ENCODE results near the gene PTPRD. TPM values are rescaled to one million over a fixed set of nuclear protein-coding genes. Genes with fewer than 3 reads are reported as not detected.

PTPRD gene
- total RNA-seq, 1 experiment from 2014 or later, result 32.5 TPM

DNA sequence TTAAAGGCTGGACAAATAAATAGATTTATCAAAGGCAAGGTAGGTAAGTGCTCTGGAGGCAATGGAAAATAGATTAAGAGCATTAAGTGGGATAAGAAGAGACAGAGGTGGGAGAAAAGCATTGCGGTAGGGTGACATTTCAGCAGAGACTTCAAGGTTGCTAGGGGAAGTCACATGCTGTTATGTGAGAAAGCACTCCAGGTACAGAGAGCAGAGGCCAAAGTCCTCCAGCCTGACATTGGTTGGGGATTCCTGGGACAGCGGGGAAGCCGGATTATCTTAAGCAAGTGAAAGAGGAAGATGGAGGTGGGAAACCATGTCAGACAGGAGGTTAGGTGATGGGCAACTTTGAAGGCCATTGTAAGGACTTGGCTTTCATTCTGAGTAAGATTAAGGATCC, 1222.9 kb downstream of the PTPRD start:
- Histone ChIP-seq H2AK5ac (ENCODE audit: insufficient read length, low read length) (no peak overlapping the region), H4K8ac (replicated peaks; ENCODE audit: insufficient read length, low read depth, low read length) (no peak overlapping the region), H3K27ac (ENCODE audit: insufficient read length, low read depth, low read length) (no peak overlapping the region), H3K56ac (ENCODE audit: insufficient read length, low read depth, low read length) (no peak overlapping the region), H3K9ac (ENCODE audit: extremely low read depth, insufficient read length, low read length) (no peak overlapping the region), H3K4ac (ENCODE audit: low read depth, low read length) (no peak overlapping the region), H2BK120ac (ENCODE audit: low read depth, low read length, poor library complexity, severe bottlenecking) (no peak overlapping the region), H3K27me3 (ENCODE audit: insufficient read depth, low read length) (no peaks in the 10 kb centered on the region), H2BK5ac (ENCODE audit: insufficient read length, low read length) (no peak overlapping the region), H2BK20ac (ENCODE audit: low read depth, low read length, poor library complexity, severe bottlenecking) (no peak overlapping the region), H2AFZ (ENCODE audit: low read length) (no peak overlapping the region), H3K4me1 (ENCODE audit: insufficient read depth, low read length) (no peaks in the 10 kb centered on the region), H2BK15ac (ENCODE audit: low read depth, low read length) (no peak overlapping the region), H2BK12ac (ENCODE audit: insufficient read length, low read depth, low read length) (no peak overlapping the region), H3K79me1 (ENCODE audit: insufficient read depth, low read depth, low read length, poor library complexity, severe bottlenecking) (no peaks in the 10 kb centered on the region), H4K20me1 (ENCODE audit: control insufficient read depth, insufficient read depth, insufficient read length) (no peaks in the 10 kb centered on the region), H3K23me2 (ENCODE audit: insufficient read length, low read depth, low read length, poor library complexity, severe bottlenecking) (no peaks in the 10 kb centered on the region), H3K4me2 (ENCODE audit: insufficient read depth, insufficient read length, low read length) (no peak overlapping the region), H3K14ac (ENCODE audit: insufficient read depth, low read length) (no peak overlapping the region), H4K5ac (ENCODE audit: insufficient read length, low read depth, low read length) (no peak overlapping the region), H3K18ac (ENCODE audit: insufficient read length, low read depth, low read length) (no peak overlapping the region), H3K23ac (ENCODE audit: insufficient read length, low read depth, low read length) (no peak overlapping the region), H4K91ac (ENCODE audit: insufficient read length, low read depth, low read length) (no peak overlapping the region), H3T11ph (ENCODE audit: low read length) (no peak overlapping the region), H3K9me3 (ENCODE audit: control insufficient read depth, low read depth, low read length) (no peaks in the 10 kb centered on the region), H3K79me2 (ENCODE audit: insufficient read depth, low read length) (no peaks in the 10 kb centered on the region)
- TF ChIP-seq, protein P1, sequence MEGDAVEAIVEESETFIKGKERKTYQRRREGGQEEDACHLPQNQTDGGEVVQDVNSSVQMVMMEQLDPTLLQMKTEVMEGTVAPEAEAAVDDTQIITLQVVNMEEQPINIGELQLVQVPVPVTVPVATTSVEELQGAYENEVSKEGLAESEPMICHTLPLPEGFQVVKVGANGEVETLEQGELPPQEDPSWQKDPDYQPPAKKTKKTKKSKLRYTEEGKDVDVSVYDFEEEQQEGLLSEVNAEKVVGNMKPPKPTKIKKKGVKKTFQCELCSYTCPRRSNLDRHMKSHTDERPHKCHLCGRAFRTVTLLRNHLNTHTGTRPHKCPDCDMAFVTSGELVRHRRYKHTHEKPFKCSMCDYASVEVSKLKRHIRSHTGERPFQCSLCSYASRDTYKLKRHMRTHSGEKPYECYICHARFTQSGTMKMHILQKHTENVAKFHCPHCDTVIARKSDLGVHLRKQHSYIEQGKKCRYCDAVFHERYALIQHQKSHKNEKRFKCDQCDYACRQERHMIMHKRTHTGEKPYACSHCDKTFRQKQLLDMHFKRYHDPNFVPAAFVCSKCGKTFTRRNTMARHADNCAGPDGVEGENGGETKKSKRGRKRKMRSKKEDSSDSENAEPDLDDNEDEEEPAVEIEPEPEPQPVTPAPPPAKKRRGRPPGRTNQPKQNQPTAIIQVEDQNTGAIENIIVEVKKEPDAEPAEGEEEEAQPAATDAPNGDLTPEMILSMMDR (conservative IDR thresholded peaks at IDR 0.05), result no peak
- H3K9me3 Mint-ChIP-seq, result no peaks in the 10 kb centered on the region
- H3K36me3 Mint-ChIP-seq (ENCODE audit: insufficient read depth in 1 of 3, low read depth in 3 of 3), result no peaks in the 10 kb centered on the region
- WGBS (ENCODE audit: extremely low coverage, insufficient read length, low lambda C conversion rate), result no CpG with 5 or more reads among the region's 3 CpGs
- no peak overlapping the region for H3K4me3 Mint-ChIP-seq
- peak; percentile 26 for DNase-seq
- H3K27ac Mint-ChIP-seq, result no peak overlapping the region
- H3K4me1 Mint-ChIP-seq, result peaks cover 9 to 12% of the 10 kb centered on the region in 2 experiments
- H3K27me3 Mint-ChIP-seq (ENCODE audit: low read depth), result no peaks in the 10 kb centered on the region

Measured in H9 (cell line).